ENCODE results near the gene ABCC9. TPM values are rescaled to one million over a fixed set of nuclear protein-coding genes. Genes with fewer than 3 reads are reported as not detected.

Gene ABCC9
- total RNA-seq, 1 experiment from 2014 or later = 0.23 TPM

DNA sequence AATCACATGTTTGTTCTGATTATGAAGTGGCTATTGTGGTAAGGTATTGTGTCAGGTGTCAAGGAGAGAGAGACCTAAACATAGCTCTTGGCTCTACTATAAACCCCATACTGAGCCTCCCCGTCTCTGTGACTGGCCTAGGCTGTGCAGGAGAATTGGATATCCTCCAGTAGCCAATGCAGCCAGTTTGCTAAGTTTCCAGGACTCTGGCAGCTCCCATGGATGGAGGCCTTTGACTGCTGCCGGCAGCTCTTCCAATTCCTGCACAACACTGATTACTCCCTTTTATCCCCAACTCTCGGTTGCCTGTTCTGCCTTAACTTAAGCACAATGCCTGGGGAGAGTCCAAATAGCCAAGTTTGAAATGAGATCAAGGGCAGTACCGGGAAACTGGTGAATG, 59.3 kb downstream of the ABCC9 start:
- DNase-seq (ENCODE audit: low read depth) = no peak

DNA sequence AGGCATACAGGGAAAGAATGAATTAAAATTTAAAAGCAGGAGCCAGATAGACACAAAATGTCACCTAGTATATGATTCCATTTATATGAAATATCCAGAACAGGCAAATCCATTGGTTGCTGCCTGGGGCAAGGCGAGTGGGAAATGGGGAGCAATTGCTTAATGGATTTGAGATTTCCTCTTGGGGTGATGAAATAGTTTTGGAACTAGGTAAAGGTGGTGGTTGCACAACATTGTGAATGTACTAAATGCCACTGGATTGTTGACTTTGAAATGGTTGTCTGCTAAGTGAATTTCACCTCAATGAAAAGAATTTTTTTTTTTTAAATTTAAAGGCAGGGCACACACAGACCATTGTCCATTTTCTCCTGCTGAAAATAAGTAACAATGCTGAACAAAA, 61.9 kb downstream of the ABCC9 start:
- DNase-seq (ENCODE audit: low read depth) = no peak

DNA sequence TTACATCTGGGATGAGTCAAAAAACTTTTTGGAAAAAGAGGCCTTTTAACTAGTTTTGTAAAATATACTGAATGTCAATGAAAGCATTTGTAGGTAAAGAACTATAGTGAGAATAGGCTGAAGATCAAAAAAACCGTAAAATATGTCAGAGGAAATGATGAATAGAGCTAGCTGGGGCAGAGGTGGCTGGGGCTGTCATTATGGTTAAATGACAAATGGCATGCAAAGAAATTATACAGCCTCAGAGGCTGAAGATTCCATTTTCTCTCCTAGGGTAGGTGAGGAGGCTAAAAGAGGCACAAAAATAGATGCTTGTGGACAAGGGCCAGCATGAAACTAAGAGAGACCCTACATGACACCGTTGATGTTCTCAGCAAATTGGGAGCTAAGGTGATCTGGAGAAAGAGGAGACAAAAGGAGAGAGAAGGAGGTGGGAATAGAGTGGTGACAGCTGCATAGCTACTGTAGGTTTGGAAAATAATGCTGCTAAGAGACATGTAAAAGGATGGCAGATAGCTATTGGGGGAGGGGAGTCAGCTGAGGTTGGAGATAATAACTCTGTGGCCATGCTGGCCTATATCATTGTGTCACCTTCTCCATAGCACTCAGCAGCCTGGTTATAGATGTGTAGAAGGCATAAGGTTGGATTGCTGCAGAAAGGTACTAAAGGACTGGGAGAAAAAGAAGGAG, 63.8 kb downstream of the ABCC9 start:
- DNase-seq (ENCODE audit: low read depth) = no peak

DNA sequence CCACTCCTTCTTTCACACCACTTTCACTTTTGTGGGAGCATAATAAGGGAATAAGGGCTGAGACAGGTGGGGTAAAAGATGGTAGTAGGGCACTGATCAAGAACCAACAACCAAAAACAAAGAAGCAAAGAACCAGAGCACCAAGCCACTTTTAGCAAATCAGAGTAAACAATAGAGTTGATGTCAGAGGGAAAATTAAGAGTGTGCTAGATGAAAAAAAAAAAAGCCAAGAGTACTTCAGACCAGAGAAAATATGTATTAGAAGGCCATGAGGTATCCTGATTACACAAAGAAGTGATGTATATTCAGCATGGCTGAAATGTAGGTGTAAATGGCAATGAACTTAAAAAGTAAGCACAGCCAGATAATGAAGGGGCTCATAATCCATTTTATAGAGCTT, 75.4 kb downstream of the ABCC9 start:
- DNase-seq (ENCODE audit: low read depth) = no peak

DNA sequence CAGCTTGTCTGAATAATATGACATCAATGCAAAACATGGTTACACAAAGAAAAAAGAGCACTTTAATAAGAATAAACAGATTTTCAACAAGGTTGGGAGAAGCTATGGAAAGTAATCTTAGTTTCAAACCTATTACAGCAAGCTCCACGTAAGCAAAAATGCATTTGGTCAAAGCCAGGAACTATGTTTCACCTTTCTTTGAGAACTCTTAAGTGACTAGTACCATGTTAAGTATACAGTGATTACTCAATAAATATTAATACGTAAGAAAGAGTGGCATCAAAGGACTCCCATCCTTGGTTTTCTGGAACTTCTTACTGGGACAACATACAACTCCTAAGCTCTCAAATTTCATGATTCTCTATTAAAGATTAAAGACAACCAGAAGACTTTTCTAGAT, 80.7 kb downstream of the ABCC9 start:
- no peak for DNase-seq (ENCODE audit: low read depth)

DNA sequence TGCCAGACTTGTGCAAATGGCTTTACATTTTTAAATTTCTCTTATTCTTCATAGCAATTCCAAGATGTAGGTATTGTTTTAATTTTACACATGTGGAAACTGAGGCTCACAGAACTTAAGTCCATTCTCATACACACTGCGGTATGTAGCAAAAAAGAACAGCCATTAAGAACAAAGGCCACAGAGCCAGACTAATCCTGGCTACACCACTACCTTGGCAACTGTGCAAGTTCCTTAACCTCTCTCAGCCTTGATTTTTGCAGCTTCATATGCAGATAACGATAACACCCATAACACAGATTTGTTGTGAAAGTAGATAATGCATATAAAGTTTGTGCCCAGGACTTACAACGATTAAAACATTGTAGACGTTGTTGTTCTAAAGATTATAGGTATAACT, 81.1 kb downstream of the ABCC9 start:
- no peak for DNase-seq (ENCODE audit: low read depth)

DNA sequence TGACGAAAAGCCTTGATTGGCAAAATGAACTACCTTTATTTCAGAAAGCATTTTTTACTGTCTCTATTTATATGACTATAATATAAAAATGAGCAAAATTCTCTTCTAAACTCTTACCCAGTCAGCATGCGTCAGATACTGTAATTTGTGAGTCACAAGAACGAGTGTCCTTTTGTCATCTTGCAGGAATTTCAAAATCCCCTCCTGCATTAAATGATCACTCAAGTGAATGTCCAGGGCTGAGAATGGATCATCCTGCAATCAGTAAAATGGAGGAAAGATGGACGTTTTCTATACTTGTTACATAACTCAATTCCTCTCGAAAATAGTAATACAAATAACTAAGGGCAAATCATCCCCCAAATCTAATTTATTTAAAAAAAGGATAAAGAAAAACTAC, 89.0 kb downstream of the ABCC9 start:
- peak; percentile 59 for DNase-seq (ENCODE audit: low read depth)

DNA sequence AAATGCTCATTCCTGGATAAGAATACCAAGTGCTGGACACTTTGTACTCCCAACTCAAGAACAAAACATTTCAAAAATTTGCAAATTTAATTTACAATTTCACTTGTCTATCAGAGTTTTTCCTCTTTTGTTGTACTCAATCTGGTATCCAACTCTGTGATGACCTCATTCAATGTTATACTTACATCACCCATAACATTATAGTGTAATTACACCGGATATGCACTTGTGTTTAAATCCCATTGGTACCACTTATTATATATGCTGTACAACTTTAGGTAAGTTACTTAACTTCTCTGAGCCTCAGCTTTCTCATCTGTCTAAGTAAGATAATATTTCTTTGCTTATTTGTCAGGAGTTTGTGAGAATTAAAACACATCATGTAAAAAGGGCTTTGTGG, 90.1 kb downstream of the ABCC9 start:
- DNase-seq (ENCODE audit: low read depth) = no peak

DNA sequence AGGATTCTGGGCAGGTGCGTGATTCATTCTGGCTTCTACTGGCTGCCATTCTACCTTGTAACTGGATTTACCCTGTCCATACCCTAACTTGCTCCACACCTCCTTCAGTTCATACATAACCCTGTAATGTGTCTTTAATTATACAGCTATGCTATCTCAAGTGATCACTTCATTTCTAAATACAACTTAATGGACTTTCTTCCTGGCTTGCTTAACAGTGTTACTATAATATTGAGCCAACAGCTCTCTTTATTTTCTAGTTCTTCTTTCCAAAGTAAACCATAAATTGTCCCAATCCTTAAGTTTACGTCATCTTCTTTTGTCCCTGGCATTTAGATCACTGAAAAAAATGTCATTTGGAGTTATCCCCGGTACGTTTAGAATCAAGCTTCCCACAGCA, 90.8 kb downstream of the ABCC9 start:
- DNase-seq (ENCODE audit: low read depth) = no peak

DNA sequence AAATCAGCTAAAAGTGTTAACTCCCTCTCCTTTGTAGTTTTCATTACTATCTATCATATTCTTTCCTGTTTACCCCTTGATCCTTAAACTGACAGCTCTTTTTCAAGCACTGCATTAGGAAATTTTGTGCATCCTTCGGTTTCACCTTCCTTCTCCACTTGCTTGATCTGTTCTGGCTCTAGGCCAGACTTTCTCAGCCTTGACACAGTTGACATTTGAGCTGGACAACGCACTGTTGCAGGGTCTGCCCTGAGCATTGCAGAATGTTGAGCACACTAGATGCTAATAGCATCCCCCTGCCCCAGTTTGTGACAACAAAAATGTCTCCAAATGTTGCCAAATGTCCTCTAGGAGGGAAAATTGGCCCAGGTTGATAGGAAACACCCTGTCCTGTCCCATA, 91.3 kb downstream of the ABCC9 start:
- DNase-seq (ENCODE audit: low read depth) = no peak

DNA sequence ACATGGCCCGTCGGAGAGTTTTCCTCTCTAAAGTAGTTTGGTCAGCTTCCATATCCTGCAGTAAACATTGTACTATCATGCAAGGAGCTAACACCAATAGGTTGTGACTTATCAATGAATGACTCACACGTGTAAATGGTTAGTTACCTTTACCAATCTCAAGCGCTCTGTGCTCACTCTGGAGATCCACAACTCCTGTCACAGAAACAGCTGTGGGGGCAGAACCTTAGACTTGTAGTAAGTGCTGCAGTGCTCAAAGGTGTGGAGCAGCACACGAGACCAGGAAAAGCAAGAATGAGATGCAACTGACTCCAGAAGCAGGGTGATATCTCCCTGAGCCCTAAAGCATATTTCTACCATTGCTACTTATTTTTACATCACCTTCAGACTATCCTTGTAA, 93.0 kb downstream of the ABCC9 start:
- no peak for DNase-seq (ENCODE audit: low read depth)

DNA sequence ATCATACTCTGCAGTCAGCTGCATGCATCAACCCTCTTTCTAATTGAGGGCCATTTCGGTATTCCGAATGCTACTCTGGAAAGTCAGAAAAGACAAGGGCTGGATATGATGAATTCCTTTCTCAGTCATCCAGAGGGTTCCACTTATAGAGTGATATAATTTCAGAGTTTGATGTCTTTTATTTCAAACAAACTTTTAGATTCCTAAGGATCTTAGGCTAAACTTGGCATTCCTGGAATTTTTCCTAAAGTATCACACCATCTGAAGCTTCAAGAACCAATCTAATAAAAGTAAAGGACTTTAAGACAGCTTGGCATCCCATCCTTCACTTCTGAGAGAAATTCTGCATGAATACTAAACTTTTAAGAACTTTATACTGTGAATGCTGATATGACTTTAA, 97.4 kb downstream of the ABCC9 start:
- DNase-seq (ENCODE audit: low read depth) = no peak

DNA sequence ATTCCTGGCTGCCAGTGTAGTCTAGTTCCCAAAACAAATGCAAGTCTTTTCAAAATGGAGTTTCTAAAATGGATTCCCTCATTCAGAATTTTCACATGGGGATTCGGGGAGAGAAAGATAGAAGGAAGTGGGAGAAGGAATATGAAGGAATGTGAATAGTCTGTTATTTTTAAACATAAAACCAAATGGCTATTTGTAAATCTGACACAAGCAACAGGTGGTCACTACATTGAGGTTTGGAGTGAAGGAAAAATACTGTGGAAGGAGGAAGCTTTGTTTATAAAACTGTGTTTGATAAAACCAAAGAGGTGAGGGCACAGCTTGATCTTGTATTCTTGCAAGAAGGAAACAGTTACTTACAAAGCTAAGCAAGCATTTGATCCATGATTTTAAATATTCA, 101.5 kb downstream of the ABCC9 start:
- peak; percentile 28 for DNase-seq (ENCODE audit: low read depth)

DNA sequence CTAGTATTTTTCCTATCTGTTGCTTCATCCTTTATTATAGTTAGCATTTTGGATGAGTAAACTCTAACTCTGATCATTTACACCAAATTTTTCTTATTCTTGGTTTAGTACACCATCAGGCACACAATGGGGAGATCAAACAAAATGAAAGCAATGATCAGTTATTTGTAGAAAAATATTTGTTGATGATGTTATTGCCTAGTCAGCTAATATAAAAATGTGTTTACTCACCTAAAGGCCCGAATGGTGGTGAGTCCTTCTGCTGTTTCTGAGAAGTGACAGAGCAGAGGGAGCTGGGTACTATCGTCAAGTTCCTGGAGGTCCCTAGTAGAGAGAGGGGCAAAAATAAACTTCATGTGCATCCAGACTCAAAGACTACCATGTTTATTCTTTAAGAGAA, 103.4 kb downstream of the ABCC9 start:
- no peak for DNase-seq (ENCODE audit: low read depth)

DNA sequence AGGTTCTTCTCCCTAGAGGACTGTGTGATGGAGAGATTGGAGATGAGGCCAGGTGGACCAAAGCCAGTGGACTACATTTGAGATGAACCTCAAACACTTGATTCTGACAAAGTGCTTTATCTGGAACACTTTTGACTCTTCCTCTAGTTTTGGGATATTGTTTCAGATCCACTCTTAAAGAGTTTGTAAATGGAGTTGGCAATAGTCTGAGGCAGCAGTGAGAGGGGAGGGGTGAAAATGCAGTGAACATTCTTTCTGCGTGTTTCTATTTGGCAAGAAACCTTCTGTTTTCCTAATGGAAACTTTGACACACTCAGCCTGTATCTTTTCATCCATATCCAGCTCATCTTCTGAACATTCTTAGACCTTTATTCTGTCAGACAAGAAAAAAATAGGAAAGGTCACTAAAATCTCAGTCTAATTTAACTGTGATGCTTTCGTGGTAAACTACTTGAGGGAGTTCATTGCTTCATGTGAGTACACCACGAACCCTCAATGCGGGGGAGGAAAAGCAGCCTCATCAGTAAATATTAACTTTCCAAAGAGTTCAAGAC, 109.4 kb downstream of the ABCC9 start:
- peak; percentile 56 for DNase-seq (ENCODE audit: low read depth)

DNA sequence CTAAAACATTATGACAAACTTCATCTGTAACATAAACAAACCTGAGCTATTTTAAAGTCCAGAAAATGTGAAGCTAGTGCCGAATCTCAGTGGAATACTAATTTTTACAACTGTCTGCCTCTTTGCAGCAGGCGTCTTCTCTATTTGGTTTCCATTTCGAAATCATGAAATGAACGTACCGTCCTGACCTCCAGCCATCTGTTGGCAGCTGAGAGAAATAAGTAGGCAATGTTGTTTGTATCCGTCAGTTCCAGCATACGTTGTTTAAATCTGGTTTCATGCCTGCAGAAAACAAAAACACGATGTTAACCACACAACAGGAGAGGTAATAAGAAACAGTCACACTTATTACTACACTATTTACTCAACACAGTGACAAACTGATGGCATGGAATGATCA, 112.4 kb downstream of the ABCC9 start:
- DNase-seq (ENCODE audit: low read depth) = peak; percentile 46

DNA sequence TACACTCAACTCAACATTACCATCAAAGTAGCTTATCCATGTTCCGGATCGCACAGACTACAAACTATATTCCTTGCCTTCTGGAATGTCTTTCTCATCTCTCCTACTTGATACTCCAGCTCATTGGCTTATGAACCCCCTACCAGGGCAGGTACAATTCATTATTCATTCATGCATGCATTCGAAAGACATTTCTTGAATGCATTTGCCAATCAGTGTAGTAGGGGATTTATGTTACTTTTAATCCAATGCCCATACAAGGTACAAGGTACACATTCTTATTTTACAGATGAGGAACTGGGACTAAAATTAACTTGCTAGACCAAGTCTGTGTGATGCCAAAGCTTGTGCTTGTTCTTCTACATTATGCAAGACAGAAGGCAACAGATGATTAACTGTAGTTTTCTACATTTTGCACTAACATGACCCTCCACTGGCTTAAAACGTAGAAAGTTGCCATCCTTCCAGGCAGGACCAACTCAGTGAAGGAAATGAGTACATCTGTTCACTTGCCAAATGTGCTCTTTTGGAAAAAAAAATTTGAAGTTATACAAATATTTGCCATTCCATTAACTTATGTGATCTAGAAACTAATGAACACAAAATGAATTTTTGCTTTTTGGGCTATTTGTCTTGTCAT, 113.0 kb downstream of the ABCC9 start:
- DNase-seq (ENCODE audit: low read depth) = peak; percentile 12

DNA sequence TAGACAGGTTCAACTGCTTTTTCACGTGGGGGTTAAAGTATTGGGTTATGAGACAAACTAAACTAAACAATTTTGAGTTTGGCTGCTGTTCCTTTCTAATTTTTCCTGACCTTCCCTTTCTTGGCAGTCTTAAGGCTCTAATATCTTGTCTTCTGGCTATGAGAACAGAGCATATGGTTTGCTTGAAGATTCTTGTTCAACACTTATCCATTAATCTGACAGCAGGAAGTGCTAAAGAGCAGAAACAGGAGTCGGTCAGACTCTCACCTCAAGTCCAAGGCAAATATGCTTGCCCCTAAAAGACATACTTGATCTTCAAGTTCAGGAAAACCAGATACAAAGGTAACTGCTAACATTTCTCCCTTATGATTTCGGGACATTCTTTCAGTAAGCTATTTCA, 114.1 kb downstream of the ABCC9 start:
- no peak for DNase-seq (ENCODE audit: low read depth)

DNA sequence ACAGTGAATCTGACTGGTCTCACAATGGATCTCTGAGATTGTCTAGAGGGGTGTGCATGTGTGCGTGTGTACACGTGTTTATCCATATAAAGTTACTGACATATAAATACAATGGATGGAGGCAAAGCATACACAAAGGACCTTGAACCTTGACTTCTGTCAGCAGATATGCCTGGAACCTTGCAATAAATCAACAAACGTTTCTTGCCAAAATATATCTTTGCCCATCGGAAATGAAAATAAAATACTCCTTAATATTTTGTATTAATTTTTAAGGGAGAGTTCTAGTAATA, 114.7 kb downstream of the ABCC9 start:
- no peak for DNase-seq (ENCODE audit: low read depth)

DNA sequence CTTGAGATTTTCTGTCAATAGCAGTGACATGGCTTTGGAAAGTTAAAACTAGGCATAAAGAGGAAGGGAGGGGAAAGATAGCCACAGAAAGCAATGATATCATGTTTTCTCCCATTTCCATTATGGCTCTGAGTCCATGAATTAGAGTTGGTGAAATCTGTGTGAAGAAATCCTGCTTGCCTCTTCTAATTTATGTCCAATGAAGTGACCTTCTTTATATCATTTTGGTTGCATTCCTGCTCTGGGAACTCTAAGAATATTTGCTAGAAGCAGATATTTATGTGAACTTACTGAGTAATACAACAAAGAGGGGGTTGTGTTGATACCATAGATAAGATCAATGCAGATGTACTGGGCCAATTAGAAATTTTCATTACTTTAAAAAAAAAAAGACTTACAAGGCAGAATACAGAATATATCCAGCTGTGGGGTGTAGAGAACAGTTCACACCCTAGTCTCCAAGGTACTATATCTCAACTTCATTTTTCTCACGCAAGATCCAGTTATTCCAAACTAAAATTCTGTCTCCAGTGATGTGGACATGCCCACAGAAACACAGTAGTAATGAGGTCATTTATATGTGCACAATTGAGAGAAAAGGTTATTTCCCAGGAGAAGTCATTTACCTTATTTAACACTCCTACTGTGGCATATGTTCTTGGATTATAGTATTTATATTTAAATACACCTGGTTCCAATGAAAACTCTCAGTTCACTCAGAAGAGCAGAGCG, 115.2 kb downstream of the ABCC9 start:
- no peak for DNase-seq (ENCODE audit: low read depth)

DNA sequence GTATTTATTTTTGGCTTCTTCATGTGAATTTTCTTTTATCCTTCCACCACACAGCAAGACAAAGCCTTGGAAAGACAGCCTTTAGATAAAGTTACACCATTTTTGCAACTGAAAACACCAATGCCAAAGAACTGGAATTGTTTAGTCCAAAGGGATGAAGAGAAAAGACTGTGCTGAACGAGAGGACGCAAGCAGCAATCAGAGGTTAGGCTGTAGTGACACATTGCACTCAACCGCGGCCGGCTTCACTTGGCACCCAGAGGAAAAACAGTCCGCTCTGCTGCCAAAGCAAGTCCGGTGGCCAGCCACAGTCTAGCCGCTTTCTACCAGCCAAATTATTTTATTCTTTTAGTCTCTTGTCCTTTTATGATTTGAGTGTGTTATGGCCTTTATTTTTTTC, 117.6 kb downstream of the ABCC9 start:
- DNase-seq (ENCODE audit: low read depth) = peak; percentile 2

DNA sequence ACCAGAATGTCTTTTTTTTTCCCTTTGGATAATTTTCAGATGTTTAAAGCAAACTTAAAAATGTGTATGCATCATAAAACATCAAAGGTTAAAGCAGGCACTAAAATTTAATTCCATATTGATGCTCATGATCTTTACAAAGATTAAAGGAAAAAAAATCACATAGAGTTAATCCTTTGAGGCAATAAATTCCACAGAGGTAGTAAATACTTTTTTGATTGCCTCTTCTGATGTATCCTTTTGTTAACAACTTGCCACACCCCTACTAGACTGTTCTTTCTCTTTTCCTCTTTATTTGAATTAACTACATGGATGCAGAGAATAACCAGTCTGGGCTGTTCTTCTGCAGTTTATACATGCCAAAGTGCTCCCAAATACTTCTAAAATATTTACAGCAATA, 121.5 kb downstream of the ABCC9 start:
- DNase-seq (ENCODE audit: low read depth) = no peak

DNA sequence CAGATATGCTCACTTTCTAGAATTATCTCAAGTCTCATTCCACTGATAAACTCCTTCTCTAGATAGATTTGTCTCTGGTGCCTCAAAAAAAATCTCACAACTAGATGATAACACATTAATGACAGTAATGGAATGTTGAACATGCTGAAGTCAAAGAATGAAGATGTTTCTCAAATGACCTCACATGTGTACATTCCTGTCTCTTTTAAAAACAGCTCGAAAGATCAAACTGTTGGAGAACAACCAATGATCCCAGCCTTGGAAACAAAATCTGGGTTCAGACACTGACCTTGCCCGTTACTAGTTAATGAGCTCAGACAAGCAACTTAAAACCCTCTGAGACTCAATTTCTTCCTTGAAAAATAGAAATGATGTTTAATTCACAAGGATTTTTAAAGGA, 122.0 kb downstream of the ABCC9 start:
- peak; percentile 14 for DNase-seq (ENCODE audit: low read depth)
